ENCODE measurements around the gene CDC25B.
A peak's percentile ranks its signal among the peaks of the same experiment; 100 is the strongest.
"Not testable (repeated sequence)": the region's sequence is repeated elsewhere in the genome, so short reads cannot be mapped to it uniquely, and the experiment has no call there.

CDC25B gene

DNA sequence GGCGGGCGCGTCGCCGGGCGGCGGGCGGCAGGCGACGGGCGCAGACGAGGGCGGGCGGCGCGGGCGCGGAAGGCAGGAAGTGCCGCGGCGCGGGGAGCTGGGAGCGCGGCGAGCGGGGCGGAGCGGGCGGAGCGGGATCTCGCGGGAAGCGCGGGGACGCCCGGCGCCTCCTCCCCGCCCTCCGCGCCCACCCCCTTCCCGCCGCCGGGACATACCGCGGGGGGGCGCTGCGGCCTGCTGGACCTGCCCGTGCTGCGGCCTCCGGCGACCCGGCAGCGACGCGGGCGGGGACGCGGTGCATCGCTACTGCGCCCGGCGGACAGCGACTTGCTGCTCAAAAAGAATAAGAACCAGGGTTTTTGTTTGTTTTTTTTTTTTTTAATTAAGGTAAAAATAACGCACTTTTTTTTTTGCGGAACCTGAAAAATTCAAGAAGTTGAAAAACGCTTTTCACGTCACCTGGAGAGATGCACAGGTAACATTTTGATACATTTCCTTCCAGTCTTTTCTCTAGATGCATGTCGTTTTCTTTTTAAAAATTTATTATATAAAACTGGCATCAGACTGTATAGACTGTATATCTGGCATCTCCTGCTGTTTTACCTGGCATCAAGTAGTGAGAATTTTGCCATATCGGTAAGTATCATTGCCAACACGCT lies 9.3 kb upstream of the CDC25B start, which contains the start of gene CENPB:
TSS of gene CENPB (minus strand) at position 76 of the 659 bp plus-strand sequence. CDS start 257 bp downstream, outside the sequence.
- DNase-seq = peak; percentile 87 to 89

DNA sequence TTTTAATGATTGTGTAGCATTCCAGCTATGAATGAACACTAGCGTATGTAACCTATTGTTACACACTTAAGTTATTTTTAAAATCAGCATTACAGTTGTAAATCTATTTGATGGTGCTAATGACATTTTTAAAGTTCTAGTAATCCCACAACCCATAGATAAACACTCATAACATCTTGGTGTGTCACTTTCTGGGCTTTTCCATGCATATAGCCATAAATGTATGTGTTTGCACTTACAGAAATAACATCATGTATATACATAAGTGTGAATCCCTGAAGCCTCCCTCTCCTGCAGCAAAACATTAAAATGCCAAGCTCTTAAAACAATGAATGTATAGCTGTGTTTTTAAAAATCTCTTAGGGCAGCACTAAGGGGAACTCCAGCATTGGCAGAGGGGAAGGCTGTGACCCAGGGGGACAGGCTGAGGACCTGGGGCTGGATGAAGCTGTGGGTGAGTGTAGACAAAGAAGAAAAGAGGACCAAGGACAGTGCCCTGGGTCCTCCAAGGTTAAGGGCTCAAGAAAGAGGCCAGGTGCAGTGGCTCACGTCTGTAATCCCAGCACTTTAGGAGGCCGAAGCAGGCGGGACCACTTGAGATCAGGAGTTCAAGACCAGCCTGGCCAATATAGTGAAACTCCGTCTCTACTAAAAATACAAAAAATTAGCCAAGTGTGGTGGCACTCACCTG lies 8.6 kb upstream of the CDC25B start:
- DNase-seq = no peak

DNA sequence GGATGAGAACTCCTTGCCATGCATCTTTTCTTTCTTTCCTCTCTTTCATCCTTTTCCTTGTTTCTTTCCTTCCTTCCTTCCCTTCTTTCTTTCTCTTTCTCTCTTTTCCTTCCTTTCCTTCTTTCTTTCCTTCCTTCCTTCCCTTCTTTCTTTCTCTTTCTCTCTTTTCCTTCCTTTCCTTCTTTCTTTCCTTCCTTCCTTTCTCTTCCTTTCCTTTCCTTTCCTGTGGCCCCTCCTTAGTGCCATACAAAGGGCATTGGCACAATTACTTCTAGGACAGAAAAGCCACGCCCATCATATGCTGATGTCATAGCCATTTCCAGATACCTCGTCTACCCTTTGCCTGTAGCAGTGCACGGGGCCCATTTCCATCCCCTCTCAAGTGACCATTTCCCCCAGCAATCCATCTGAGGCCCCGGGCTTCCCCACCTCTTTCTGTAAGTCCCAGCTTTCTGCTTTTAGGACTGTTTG lies 7.4 kb upstream of the CDC25B start:
- DNase-seq = no peak

DNA sequence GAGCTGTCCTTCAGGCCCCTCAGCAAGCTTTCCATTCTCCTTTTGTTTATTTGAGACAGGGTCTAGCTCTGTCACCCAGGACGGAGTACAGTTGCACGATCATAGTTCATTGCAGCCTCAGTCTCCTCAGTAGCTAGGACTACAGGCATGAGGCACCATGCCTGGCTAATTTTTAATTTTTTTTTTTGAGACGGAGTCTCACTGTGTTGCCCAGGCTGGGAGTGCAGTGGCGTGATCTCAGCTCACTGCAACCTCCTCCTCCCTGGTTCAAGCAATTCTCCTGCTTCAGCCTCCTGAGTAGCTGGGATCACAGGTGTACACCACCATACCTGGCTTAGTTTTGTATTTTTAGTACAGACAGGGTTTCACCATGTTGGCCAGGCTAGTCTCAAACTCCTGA lies 6.9 kb upstream of the CDC25B start:
- DNase-seq = not testable (repeated sequence)

DNA sequence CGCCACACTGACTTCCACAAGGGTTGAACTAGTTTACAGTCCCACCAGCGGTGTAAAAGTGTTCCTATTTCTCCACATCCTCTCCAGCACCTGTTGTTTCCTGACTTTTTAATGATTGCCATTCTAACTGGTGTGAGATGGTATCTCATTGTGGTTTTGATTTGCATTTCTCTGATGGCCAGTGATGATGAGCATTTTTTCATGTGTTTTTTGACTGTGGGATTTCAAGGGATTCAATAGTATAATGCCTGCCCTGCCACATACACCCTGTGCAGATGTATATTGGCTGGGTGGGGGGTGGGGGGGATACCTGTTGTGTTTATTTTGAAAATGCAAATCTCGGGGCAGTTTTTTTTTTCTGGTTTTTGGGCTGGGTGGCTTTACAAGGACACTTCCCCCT lies 1.9 kb upstream of the CDC25B start:
- DNase-seq = not testable (repeated sequence)

GRCh38 chr20:3794701-3795420 lies 1.2 kb upstream of the CDC25B start:
- DNase-seq = no peak

DNA sequence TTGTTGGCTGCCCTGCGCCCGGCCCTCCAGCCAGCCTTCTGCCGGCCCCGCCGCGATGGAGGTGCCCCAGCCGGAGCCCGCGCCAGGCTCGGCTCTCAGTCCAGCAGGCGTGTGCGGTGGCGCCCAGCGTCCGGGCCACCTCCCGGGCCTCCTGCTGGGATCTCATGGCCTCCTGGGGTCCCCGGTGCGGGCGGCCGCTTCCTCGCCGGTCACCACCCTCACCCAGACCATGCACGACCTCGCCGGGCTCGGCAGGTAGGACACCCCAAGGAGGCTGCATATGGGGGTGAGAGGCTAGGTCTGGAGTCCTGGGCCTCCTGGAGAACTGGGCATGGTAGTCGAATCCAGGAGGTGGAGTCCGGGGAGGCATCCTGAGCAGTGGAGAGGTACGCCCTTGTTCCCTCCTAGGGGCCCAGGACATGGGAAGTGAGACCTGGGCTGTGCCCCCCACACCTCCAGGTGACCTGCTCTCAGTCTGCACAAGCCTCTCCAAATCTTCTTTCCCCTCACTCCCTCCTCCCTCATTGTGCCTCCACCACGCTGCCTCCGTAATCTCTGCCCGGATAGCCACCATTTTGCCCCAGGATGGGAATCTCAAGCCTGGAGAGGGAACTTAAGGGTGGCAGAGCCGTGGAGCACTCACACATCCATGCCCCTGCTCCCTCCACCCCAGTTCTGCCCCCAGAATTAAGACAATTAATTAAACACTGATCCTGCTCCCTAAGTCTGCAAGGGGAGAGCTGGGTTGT lies 541 bp downstream of the CDC25B start:
- DNase-seq = no peak

DNA sequence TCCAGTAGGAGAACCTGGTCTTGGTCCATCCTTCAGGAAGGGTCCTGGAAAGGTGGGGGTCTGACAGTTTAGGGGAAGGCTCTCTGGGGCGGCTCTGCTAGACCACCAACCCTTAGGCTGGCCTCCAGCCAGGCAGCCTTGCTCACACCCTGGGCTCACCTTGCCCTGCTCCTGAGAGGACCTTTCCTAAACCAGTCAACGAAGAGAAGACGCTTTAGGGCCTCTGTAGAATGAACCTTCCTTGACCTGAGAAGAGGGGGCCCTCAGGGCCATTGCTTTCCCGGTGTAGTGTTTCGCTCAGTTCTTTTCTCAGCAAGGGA lies 1.1 kb downstream of the CDC25B start:
- no peak for DNase-seq

DNA sequence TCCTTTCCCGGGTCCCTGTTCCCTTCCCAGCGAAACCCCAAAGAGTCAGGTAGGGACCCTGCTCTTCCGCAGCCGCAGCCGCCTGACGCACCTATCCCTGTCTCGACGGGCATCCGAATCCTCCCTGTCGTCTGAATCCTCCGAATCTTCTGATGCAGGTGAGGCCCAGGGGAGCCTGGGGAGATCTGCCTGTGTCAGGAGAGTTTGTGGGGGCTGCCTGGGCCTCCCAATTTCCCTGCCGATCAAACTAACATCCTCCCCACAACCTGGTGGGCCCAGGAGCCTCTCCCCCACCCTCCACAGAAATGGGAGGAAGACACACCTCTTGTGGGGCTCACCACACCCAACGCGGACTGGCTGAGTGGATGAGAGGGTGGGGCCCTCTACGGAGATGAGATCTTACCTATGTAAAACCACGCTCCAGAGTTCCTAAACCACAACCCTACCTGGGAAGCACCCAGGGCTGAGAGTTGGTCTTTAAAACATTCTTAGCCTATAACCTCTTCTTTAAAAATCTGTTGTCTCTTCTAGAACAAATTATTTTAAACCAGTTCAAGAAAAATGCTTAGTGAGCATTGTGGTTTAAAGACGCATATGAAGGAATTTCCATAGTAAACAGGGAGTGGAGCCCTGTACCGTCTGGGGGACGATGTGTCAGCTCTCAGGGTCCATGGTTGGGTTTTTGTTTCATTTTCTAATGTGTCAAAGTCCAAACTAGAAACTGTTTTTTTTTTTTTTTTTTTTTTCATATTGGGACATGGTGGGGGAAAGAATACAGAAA lies 1.7 kb downstream of the CDC25B start:
- peak; percentile 38 to 41 for DNase-seq

DNA sequence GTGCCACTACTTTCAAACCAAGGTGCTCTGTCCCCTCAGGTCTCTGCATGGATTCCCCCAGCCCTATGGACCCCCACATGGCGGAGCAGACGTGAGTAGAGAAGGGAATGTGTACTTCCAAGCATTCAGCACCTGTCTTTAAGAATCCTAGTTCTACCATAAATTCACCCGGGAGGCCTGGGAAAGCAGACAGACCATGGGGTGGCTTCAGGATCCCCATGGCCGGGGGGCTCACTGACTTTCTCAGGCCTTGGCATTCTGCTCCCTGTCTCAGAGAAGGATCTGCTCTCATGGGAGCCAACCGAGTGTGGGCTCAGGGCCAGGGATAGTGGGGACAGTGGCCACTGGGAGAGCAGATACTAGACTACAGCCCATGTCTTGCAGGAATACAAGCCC lies 2.3 kb downstream of the CDC25B start:
- DNase-seq = no peak

GRCh38 chr20:3798908-3799248 lies 2.8 kb downstream of the CDC25B start:
- peak in 1 of 2 donors; percentile 29 for DNase-seq

DNA sequence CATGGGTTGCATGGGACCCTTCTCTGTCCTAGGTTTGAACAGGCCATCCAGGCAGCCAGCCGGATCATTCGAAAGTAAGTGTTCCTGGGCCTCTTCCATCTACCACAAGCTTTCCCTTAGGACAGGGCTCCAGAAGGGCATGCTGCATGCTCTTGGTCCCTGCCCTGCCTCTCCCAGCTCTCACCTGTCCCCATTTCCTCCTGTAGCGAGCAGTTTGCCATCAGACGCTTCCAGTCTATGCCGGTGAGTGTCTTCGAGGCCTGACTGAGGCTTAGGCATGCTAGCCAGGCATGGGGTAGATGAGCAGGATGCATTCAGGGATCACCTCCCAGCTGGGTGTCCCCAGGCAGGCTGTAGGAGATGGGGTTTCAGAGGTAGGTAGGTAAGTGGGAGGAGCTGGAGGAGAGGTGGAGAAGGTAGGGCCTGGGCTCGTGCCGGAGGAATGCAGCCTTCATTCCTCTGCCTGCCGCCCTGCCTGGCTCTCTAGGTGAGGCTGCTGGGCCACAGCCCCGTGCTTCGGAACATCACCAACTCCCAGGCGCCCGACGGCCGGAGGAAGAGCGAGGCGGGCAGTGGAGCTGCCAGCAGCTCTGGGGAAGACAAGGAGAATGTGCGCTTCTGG lies 4.3 kb downstream of the CDC25B start:
- no peak for DNase-seq

DNA sequence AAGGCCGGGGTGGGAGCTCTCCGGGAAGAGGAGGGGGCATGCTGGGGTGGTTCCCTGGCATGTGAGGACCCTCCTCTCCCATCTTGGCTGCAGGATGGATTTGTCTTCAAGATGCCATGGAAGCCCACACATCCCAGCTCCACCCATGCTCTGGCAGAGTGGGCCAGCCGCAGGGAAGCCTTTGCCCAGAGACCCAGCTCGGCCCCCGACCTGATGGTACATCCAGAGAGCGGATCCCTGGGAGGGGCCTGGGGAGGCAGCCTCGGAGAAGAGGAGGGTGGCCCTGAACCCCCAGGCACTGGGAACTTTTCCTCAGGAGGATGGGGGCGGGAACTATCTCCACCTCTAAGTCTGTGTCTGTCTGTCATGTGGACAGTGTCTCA lies 4.8 kb downstream of the CDC25B start:
- DNase-seq = no peak

DNA sequence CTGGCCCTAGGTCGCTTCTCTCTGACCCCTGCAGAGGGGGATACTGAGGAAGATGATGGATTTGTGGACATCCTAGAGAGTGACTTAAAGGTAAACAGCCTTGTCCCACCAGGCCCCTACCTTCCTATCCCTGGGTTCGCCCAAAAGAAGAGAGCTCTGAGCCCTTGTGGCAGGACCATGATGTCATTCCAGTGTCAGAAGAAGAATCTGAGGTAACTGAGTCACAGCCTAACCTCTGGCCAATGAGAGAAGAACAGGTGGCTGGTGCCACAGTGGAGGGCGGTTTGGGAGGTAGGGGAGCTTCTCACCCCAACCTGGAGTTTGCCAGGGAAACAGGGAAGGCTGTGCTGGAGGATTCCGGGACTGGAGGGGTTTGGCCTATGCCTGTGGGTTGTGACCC lies 5.2 kb downstream of the CDC25B start:
- DNase-seq = no peak

GRCh38 chr20:3801846-3802245 lies 5.7 kb downstream of the CDC25B start:
- DNase-seq = no peak

- DNase-seq = no peak
Measured at GRCh38 chr20:3802524-3803239, 6.6 kb downstream of the CDC25B start.

- no peak for DNase-seq
Measured at GRCh38 chr20:3803289-3803688, 7.2 kb downstream of the CDC25B start.

- DNase-seq = no peak
Measured at GRCh38 chr20:3803854-3804253, 7.7 kb downstream of the CDC25B start.

- DNase-seq = no peak
Measured at GRCh38 chr20:3804254-3804751, 8.2 kb downstream of the CDC25B start.

- no peak for DNase-seq
Measured at GRCh38 chr20:3804781-3805180, 8.7 kb downstream of the CDC25B start.

DNA sequence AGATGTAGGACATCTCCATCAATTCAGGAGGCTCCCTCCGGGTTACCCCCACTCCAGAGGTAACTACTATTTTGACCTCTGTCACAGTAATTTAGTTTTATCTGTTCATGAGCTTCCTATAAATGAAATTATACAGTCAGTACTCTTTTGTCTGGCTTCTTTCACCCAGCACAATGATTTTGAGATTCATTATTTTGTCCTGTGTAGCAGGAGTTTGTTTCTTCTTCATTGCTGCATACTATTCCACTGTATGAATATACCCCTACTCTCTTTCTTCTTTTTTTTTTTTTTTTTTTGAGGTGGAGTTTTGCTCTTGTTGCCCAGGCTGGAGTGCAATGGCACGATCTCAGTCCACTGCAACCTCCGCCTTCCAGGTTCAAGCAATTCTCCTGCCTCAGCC lies 12.4 kb downstream of the CDC25B start:
- DNase-seq = no peak
